Activated naive CD4-positive, alpha-beta T cell treated with anti-CD3 and anti-CD28 coated beads for 36 hours (primary cell): ENCODE results near the gene MRPL21. TPM values are rescaled to one million over a fixed set of nuclear protein-coding genes. Genes with fewer than 3 reads are reported as not detected.

Source experiments
- CTCF ChIA-PET: fragments of 350-600 bp; sonication (Branson Sonifier 250); formaldehyde crosslinking; loops from one replicate; lab custom pipeline; 2021; ENCODE audit warnings: antibody characterized with exemption; lab: Charles Lee
- DNase-seq: peaks from one replicate; pipeline ENCODE4 v3.0.0-alpha.2; 2020
- H3K27ac Mint-ChIP-seq: one replicate; pipeline ENCODE4 v1.8.0; 2021; ENCODE audit warnings: mild to moderate bottlenecking, mixed read lengths
- H3K27me3 Mint-ChIP-seq: one replicate; pipeline ENCODE4 v1.8.0; 2021; ENCODE audit warnings: low read depth, mixed read lengths
- H3K36me3 Mint-ChIP-seq: one replicate; pipeline ENCODE4 v1.8.0; 2021; ENCODE audit warnings: low read depth, mixed read lengths
- H3K4me1 Mint-ChIP-seq: one replicate; pipeline ENCODE4 v1.8.0; 2021; ENCODE audit warnings: low read depth, mixed read lengths
- H3K4me3 Mint-ChIP-seq: one replicate; pipeline ENCODE4 v1.8.0; 2021; ENCODE audit warnings: mild to moderate bottlenecking, moderate library complexity, mixed read lengths
- H3K9me3 Mint-ChIP-seq: one replicate; pipeline ENCODE4 v1.8.0; 2021; ENCODE audit warnings: mixed read lengths
- intact Hi-C: fragments of 100-400 bp; cut with micrococcal nuclease; formaldehyde crosslinking; loops from one replicate; pipeline ENCODE4 v1.15.1; 2023
- total RNA-seq, 2 experiments: library from RNA; stranded (reverse); gene quantifications; one replicate each; pipeline ENCODE4 v1.2.3, GENCODE V29; 2021

MRPL21 gene
- total RNA-seq, 2 experiments from 2014 or later: 90.8 to 92.1 TPM

GRCh38 chr11:68932358-68932757 lies 28.7 kb upstream of the MRPL21 start:
- CTCF ChIA-PET: interaction anchor here (0.8 kb wide), 1 partner anchor 9 kb away, joined by 3 read pairs; no protein-coding TSS in a partner anchor
- intact Hi-C loops: no loop called here

GRCh38 chr11:68931911-68932310 lies 28.3 kb upstream of the MRPL21 start:
- intact Hi-C loops: no loop called here
- Mint-ChIP-seq H3K4me1 (no peaks in the 10 kb centered on the region), H3K4me3 (no peak overlapping the region), H3K27me3 (no peaks in the 10 kb centered on the region), H3K27ac (no peak overlapping the region), H3K36me3 (peaks cover 36% of the 10 kb centered on the region), H3K9me3 (no peaks in the 10 kb centered on the region)
- CTCF ChIA-PET: interaction anchor here (0.8 kb wide), 1 partner anchor 9 kb away, joined by 3 read pairs; no protein-coding TSS in a partner anchor
- DNase-seq: no peak

More at GRCh38 chr11:68932358-68932757, 28.7 kb upstream of the MRPL21 start:
- no peak overlapping the region for H3K27ac Mint-ChIP-seq
- no peaks in the 10 kb centered on the region for H3K27me3 Mint-ChIP-seq
- no peak for DNase-seq
- H3K36me3 Mint-ChIP-seq: peaks cover 32% of the 10 kb centered on the region
- H3K4me3 Mint-ChIP-seq: no peak overlapping the region
- no peaks in the 10 kb centered on the region for H3K4me1 Mint-ChIP-seq
- no peaks in the 10 kb centered on the region for H3K9me3 Mint-ChIP-seq

GRCh38 chr11:68930991-68931855 lies 27.6 kb upstream of the MRPL21 start:
- CTCF ChIA-PET: no interaction called here
- H3K36me3 Mint-ChIP-seq: peaks cover 40% of the 10 kb centered on the region
- H3K27ac Mint-ChIP-seq: no peak overlapping the region
- intact Hi-C loops: no loop called here
- no peaks in the 10 kb centered on the region for H3K4me1 Mint-ChIP-seq
- no peak overlapping the region for H3K4me3 Mint-ChIP-seq
- H3K27me3 Mint-ChIP-seq: no peaks in the 10 kb centered on the region
- no peaks in the 10 kb centered on the region for H3K9me3 Mint-ChIP-seq
- DNase-seq: no peak

GRCh38 chr11:68929706-68930570 lies 26.3 kb upstream of the MRPL21 start:
- no peaks in the 10 kb centered on the region for H3K4me1 Mint-ChIP-seq
- H3K36me3 Mint-ChIP-seq: peaks cover 43% of the 10 kb centered on the region
- no peak for DNase-seq
- no peaks in the 10 kb centered on the region for H3K27me3 Mint-ChIP-seq
- no peak overlapping the region for H3K4me3 Mint-ChIP-seq
- CTCF ChIA-PET: no interaction called here
- peaks cover 9% of the 10 kb centered on the region for H3K9me3 Mint-ChIP-seq
- intact Hi-C loops: no loop called here
- no peak overlapping the region for H3K27ac Mint-ChIP-seq

- intact Hi-C loops: no loop called here
- no peak overlapping the region for H3K27ac Mint-ChIP-seq
- no peaks in the 10 kb centered on the region for H3K27me3 Mint-ChIP-seq
- H3K4me1 Mint-ChIP-seq: no peaks in the 10 kb centered on the region
- H3K4me3 Mint-ChIP-seq: no peak overlapping the region
- peaks cover 16% of the 10 kb centered on the region for H3K9me3 Mint-ChIP-seq
- no peak for DNase-seq
- CTCF ChIA-PET: no interaction called here
- H3K36me3 Mint-ChIP-seq: peaks cover 51% of the 10 kb centered on the region
Observed at GRCh38 chr11:68929135-68929534, 25.5 kb upstream of the MRPL21 start.

- intact Hi-C loops: no loop called here
- DNase-seq: no peak
- H3K27ac Mint-ChIP-seq: no peak overlapping the region
- no peak overlapping the region for H3K4me3 Mint-ChIP-seq
- CTCF ChIA-PET: no interaction called here
- no peaks in the 10 kb centered on the region for H3K27me3 Mint-ChIP-seq
- H3K9me3 Mint-ChIP-seq: peaks cover 22% of the 10 kb centered on the region
- H3K36me3 Mint-ChIP-seq: peaks cover 59% of the 10 kb centered on the region
- no peaks in the 10 kb centered on the region for H3K4me1 Mint-ChIP-seq
Observed at GRCh38 chr11:68928136-68928880, 24.7 kb upstream of the MRPL21 start.

GRCh38 chr11:68927280-68928135 lies 23.9 kb upstream of the MRPL21 start:
- intact Hi-C loops: no loop called here
- Mint-ChIP-seq H3K4me1 (no peaks in the 10 kb centered on the region), H3K9me3 (peaks cover 22% of the 10 kb centered on the region), H3K27ac (no peak overlapping the region), H3K4me3 (no peak overlapping the region), H3K36me3 (peaks cover 64% of the 10 kb centered on the region), H3K27me3 (no peaks in the 10 kb centered on the region)
- DNase-seq: no peak
- CTCF ChIA-PET: no interaction called here

GRCh38 chr11:68925611-68926010 lies 22.0 kb upstream of the MRPL21 start:
- H3K9me3 Mint-ChIP-seq: peaks cover 22% of the 10 kb centered on the region
- peaks cover 67% of the 10 kb centered on the region for H3K36me3 Mint-ChIP-seq
- no peaks in the 10 kb centered on the region for H3K27me3 Mint-ChIP-seq
- H3K4me1 Mint-ChIP-seq: no peaks in the 10 kb centered on the region
- CTCF ChIA-PET: no interaction called here
- H3K4me3 Mint-ChIP-seq: no peak overlapping the region
- no peak overlapping the region for H3K27ac Mint-ChIP-seq
- intact Hi-C loops: no loop called here
- no peak for DNase-seq

- Mint-ChIP-seq H3K9me3 (peaks cover 22% of the 10 kb centered on the region), H3K4me3 (no peak overlapping the region), H3K27ac (no peak overlapping the region), H3K27me3 (no peaks in the 10 kb centered on the region), H3K36me3 (peaks cover 62% of the 10 kb centered on the region), H3K4me1 (no peaks in the 10 kb centered on the region)
- intact Hi-C loops: no loop called here
- CTCF ChIA-PET: no interaction called here
- no peak for DNase-seq
Observed at GRCh38 chr11:68924073-68924925, 20.7 kb upstream of the MRPL21 start.

GRCh38 chr11:68923614-68924013 lies 20.0 kb upstream of the MRPL21 start:
- Mint-ChIP-seq H3K27me3 (no peaks in the 10 kb centered on the region), H3K27ac (no peak overlapping the region), H3K36me3 (peaks cover 68% of the 10 kb centered on the region), H3K9me3 (peaks cover 22% of the 10 kb centered on the region), H3K4me3 (no peak overlapping the region), H3K4me1 (no peaks in the 10 kb centered on the region)
- intact Hi-C loops: no loop called here
- CTCF ChIA-PET: interaction anchor here (0.6 kb wide), 1 partner anchor 9 kb away, joined by 3 read pairs; no protein-coding TSS in a partner anchor
- DNase-seq: no peak

GRCh38 chr11:68916439-68916838 lies 12.8 kb upstream of the MRPL21 start:
- Mint-ChIP-seq H3K4me1 (no peaks in the 10 kb centered on the region), H3K9me3 (no peaks in the 10 kb centered on the region), H3K27ac (no peak overlapping the region), H3K4me3 (no peak overlapping the region), H3K27me3 (no peaks in the 10 kb centered on the region), H3K36me3 (peaks cover 35% of the 10 kb centered on the region)
- intact Hi-C loops: no loop called here
- CTCF ChIA-PET: no interaction called here
- no peak for DNase-seq
